ENCODE data around the gene PPM1A. TPM values are rescaled to one million over a fixed set of nuclear protein-coding genes. Genes with fewer than 3 reads are reported as not detected.

PPM1A gene
- total RNA-seq, 1 experiment from 2014 or later = 41.7 TPM

GRCh38 chr14:60220917-60221316 lies 28.1 kb upstream of the PPM1A start:
- no peak for DNase-seq
- H3K4me3 Mint-ChIP-seq = no peak overlapping the region
- Histone ChIP-seq H3K27ac (ENCODE audit: insufficient read length, low read depth, low read length) (no peak overlapping the region), H2BK15ac (ENCODE audit: low read depth, low read length) (no peak overlapping the region), H2BK20ac (ENCODE audit: low read depth, low read length, poor library complexity, severe bottlenecking) (no peak overlapping the region), H4K5ac (ENCODE audit: insufficient read length, low read depth, low read length) (no peak overlapping the region), H3K79me1 (ENCODE audit: insufficient read depth, low read depth, low read length, poor library complexity, severe bottlenecking) (no peaks in the 10 kb centered on the region), H3K79me2 (ENCODE audit: insufficient read depth, low read length) (no peaks in the 10 kb centered on the region), H4K8ac (replicated peaks; ENCODE audit: insufficient read length, low read depth, low read length) (no peak overlapping the region), H3T11ph (ENCODE audit: low read length) (no peak overlapping the region), H3K27me3 (ENCODE audit: insufficient read depth, low read length) (no peaks in the 10 kb centered on the region), H4K91ac (ENCODE audit: insufficient read length, low read depth, low read length) (no peak overlapping the region), H3K4me2 (ENCODE audit: insufficient read depth, insufficient read length, low read length) (no peak overlapping the region), H3K56ac (ENCODE audit: insufficient read length, low read depth, low read length) (no peak overlapping the region), H3K4ac (ENCODE audit: low read depth, low read length) (no peak overlapping the region), H3K23ac (ENCODE audit: insufficient read length, low read depth, low read length) (no peak overlapping the region), H3K18ac (ENCODE audit: insufficient read length, low read depth, low read length) (no peak overlapping the region), H2BK120ac (ENCODE audit: low read depth, low read length, poor library complexity, severe bottlenecking) (no peak overlapping the region), H3K23me2 (ENCODE audit: insufficient read length, low read depth, low read length, poor library complexity, severe bottlenecking) (no peaks in the 10 kb centered on the region), H3K14ac (ENCODE audit: insufficient read depth, low read length) (no peak overlapping the region), H3K9me3 (ENCODE audit: control insufficient read depth, low read depth, low read length) (no peaks in the 10 kb centered on the region), H2AK5ac (ENCODE audit: insufficient read length, low read length) (no peak overlapping the region), H2AFZ (ENCODE audit: low read length) (no peak overlapping the region), H2BK12ac (ENCODE audit: insufficient read length, low read depth, low read length) (no peak overlapping the region), H3K9ac (ENCODE audit: extremely low read depth, insufficient read length, low read length) (no peak overlapping the region), H2BK5ac (ENCODE audit: insufficient read length, low read length) (no peak overlapping the region), H3K4me1 (ENCODE audit: insufficient read depth, low read length) (peaks cover 4% of the 10 kb centered on the region), H4K20me1 (ENCODE audit: control insufficient read depth, insufficient read depth, insufficient read length) (no peaks in the 10 kb centered on the region)
- no peaks in the 10 kb centered on the region for H3K36me3 Mint-ChIP-seq (ENCODE audit: insufficient read depth in 1 of 3, low read depth in 3 of 3)
- WGBS (ENCODE audit: extremely low coverage, insufficient read length, low lambda C conversion rate) = no CpG with 5 or more reads among the region's 10 CpGs
- no peaks in the 10 kb centered on the region for H3K9me3 Mint-ChIP-seq
- peaks cover 13% of the 10 kb centered on the region in 2 experiments for H3K4me1 Mint-ChIP-seq
- TF ChIP-seq CTCF (conservative IDR thresholded peaks at IDR 0.05) = no peak
- no peaks in the 10 kb centered on the region for H3K27me3 Mint-ChIP-seq (ENCODE audit: low read depth)
- H3K27ac Mint-ChIP-seq = peak overlapping the region in 1 of 3 experiments; percentile 12; a peak in 1 of 7 replicates

Measured in H9 (cell line).